ENCODE data around the gene RTN4.

RTN4 gene

DNA sequence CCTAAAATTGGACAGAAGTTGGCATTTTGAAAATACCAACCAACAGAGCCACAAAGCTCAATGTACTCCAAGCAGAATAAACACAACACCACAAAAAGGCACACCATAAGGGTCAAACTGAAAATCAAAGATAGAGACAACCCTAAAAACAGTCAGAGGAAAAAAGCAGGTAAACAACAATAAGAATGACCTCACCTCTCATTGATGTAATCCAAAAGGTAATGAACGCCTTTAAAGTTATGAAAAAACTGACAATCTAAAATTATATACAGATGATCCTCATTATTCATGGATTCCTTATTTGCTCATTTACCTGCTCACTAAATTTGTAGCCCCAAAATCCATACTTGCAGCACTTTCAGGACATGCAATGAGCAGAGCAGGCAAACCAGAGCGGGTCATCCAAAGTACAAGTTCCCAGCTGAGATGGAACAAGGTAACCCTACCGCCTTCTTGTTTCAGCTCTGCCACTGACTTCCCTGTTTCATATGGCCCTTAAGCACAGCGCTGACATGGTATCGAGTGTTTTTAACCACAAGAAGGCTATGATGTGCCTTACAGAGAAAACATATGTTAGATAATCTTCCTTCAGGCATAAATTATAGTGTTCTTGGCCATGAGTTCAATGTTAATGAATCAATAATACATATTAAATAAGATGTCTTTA, 17.0 kb downstream of the RTN4 start:
- no peak for DNase-seq (ENCODE audit: low read depth)

DNA sequence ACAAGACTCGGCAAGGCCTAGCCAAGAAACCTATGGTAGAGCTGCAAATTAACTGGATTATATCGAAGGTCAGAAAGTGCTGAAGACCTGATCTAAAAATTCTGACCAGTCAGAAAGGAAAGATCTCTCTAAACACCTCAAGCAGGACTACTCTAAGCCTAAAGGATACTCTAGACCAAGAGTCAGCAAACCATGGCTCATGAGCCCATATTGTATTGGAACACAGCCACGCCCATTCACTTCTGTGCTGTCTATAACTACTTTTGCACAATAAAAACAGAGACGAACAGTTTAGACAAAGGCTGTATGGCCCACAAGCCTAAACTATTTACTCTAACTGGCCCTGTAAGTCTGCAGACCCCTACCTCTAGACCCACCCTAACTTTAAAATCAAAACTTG, 18.7 kb downstream of the RTN4 start:
- no peak for DNase-seq (ENCODE audit: low read depth)

DNA sequence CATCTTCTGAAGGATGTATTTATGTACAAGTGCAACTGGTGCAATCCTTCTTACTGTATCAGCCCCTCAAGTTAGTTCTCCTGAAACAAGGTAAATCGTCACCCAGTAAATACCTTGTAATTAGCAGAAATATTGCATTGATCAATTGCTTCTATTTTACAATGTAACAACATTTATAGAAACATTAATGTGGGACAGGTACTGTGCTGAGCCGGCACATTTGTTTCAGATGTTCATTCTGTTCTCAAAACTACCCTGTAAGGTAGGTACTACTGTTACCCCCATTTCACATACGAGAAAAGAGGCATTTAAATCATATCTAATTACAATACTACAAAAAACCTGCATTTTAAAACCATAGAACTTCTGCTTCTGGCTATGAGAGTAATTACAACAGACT, 19.5 kb downstream of the RTN4 start:
- DNase-seq (ENCODE audit: low read depth) = no peak

DNA sequence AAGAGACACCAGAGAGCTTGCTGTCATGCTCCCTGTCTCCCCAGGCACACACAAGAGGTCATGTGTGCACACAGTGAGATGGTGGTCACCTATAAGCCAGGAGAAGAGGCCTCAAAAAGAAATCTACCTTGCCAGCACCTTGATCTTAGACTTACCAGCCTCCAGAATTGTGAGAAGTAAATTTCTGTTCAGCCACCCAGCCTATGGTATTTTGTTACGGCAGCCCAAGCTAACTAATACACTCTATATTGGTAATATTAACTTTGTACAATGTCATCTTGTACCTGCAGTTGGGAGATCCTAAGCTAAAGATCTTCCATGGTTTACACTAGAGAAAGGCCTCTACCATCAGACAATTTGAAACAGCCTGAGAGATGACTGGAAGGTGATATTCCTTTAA, 21.2 kb downstream of the RTN4 start:
- DNase-seq (ENCODE audit: low read depth) = no peak

DNA sequence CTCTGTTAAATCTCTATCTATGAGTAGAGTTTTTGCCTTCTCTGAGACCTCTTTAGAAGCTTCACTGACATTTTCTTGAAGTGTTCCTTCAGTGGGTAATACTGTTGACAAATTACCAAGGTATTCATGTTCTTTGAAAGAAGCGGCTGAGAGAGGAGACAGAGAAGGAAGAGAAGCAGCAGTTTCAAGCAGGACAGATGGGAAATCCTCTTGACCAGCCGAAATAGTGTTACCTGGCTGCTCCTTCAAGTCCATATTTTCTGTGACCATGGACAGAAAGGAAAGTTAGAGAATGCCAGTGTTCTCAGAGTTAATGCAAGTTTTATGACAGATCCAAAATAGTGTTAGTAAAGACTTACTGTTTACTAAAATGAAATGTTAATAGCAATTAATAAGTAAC, 23.0 kb downstream of the RTN4 start:
- no peak for DNase-seq (ENCODE audit: low read depth)

DNA sequence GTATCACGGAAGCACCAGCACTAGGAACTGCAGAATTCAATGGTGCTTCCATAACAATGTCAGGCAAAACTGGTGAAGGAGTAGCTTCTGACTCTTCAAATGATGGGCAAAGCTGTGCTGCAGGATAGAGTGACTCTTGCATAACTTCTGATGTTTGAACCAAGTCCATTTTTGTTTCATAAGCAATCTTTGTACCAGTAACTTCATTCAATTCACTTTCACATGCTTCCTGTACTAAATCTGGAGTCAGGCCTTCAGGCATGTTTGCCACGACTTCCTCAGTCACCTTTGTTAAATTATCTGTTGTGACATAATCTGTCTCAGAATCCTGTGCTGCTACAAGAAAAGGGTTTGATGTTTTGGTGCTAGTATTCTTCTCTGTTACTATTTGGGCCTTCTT, 24.0 kb downstream of the RTN4 start:
- DNase-seq (ENCODE audit: low read depth) = peak; percentile 63

DNA sequence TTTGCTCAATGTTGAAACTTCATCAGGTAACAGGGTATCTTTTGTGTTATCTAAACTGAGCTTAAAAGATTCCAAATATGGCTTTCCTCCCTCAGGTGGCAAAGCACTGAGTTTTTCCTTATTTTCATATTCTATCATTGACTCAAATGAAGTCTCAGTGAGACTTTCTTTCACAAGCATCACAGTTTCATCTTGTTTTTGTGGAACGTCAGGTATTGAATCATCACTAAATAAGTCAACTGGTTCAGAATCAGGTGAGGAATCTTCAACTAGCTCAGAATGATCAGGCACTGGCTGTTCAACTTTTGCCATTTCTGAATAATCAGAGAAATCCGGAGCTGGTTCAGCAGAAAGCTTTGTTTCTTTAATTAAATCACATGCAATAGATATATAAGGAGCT, 24.6 kb downstream of the RTN4 start:
- DNase-seq (ENCODE audit: low read depth) = no peak

DNA sequence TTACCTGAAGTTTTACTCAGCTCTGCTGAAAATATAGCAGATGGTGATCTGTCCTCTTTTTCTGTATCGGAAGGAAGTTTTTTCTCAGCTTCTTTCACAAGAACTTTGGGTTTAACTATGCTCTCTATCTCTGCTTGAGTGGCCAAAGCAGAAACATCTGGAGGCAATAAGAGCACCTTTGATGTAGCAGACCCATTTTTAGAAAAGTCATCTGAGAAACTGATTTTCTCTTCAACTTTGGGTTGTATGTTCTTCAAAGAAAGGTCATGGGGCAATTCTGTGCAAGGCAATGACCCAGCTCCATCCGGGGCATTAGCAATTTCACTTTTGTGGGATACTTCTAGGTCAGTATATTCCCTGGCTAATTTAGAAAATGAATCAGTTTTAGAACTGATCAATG, 25.2 kb downstream of the RTN4 start:
- DNase-seq (ENCODE audit: low read depth) = no peak

DNA sequence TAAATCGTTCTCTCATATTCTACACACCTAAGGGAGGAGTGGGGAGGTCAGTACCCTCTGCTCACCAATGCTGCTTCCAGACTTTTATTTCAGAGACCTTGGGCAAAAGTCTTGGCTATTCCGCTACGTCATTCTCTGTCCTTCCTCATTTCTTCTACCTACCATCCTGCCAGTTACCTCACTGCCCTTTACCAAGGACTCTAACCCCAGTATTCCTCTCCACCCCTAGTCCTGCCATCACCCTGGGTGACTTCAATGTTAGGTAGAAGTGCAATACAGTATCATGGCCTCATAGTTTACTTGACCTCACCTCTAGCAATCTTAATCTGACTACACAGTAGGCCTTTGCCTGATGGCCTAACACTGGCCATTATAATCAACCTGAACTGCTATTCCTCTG, 27.8 kb downstream of the RTN4 start:
- DNase-seq (ENCODE audit: low read depth) = no peak

DNA sequence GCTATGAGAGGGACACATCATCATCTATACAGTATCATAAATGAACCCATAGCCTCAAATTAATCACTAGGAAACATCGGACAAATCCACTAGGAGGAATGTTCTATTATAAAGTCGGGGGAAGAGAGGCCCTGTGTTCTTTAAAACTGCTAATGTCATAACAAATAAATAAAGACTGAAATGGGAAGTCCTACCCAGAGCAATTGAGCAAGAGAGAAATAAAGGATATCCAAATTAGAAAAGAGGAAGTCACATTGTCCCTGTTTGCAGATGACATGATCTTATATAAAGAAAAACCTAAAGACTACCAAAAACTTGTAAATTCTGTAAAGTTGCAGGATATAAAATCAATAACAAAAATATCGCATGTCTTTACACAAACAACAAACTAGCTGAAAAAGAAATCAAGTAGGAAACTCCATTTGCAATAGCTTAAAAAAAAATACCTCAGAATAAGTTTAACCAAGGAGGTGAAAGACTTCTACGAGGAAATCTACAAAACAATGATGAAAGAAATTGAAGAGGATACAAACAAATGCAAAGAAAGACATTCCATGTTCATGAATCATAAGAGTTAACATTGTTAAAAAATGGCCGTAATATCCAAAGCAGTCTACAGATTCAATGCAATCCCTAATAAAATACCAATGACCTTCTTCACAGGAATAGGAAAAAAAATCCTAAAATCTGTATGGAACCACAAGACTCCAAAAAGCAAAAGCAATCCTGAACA, 30.6 kb downstream of the RTN4 start:
- DNase-seq (ENCODE audit: low read depth) = peak; percentile 40

DNA sequence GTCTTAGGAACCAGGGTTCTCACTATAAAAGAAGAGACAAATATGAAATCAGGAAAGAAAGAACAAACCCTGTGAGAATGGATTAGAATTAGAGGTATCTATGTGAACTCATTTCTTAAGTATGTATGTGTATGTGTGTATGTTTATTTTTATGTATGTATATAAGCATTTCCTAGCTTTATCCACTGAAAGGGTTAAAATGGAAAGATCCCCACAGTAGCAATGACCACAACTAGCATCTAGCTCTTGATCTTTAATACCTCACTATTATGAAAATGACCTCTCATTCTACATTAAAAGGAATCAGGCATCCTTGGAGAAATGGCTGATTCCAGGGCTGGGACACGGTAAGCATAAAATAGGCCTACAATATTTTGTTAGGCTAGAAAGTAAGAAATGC, 31.6 kb downstream of the RTN4 start:
- DNase-seq (ENCODE audit: low read depth) = no peak

DNA sequence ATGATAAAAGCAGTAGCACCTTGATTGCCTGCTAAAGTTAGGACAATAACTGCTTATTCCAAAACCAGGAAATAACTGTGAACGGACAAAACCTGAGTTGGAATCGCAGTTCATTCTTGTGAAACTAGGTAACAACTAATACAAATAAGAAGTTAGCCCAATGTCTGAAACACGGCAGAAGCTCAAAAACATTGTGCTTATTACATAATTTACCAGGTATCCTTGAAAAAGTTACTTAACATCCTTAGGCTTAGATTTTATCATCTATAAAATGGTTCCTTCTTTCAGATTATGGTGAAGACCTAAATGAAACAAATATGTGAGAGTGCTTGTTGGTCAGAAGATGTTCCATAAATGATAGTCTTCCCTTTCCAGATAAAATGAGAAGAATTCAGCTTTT, 32.4 kb downstream of the RTN4 start:
- no peak for DNase-seq (ENCODE audit: low read depth)

DNA sequence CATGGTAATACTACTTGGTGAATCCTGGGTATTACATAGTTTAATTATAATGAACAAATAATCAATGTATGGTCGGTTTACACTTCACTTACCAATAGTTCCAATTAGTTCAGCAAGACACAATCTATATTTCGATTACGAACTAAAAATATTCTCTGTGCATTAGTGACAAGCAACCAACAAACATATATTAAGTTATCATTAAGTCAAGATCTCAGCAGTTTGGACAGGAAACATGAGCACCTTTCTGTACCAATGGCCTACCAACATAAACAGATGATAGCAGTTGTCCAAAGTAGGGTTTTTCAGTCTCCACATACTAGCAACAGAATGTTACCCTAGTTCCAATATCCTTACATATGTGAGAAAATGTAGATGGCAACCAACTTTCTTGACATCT, 32.8 kb downstream of the RTN4 start:
- DNase-seq (ENCODE audit: low read depth) = no peak

DNA sequence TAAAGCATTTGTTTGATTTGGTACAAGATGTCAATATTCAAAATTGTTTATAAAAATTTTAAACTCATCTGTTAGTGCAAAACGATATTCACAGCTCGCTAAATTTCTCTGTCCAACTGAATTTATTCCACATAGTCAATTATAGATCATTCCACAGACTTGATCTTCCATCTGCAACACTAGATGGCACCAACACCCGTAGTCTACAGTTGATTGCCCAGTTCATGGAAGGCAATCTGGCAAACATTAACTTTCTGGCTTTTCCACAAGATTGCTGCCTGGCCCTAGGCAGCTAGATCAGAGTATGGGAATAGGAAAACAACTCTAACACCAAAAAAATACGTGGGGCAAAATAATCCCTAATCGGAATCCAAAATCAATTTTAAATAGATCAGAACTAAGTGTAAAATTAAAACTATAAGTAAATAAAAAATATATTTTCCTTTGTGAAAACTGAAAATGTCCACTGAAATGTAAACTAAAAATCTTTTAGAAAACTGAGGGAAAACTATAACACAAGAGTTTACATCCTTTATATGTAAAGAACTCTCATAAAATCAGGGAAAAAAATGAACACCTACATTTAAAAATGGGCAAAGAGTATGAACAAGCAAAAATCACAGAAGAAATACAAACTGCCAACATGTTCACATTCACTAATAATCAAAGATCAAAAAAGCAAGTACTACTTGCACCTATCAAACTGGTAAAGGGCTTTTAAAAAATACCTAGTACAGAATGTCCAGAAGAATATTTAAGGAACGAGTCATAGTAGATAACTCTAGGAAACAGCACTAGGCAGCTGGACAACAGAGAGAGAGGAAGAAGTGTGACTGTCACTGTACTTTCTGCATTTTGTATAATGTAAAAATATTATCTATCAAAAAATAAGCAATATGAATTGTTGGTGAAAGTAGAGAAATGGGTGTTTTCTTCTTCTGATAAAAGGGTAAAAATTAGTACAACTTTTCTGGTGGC, 35.0 kb downstream of the RTN4 start:
- DNase-seq (ENCODE audit: low read depth) = peak; percentile 82

DNA sequence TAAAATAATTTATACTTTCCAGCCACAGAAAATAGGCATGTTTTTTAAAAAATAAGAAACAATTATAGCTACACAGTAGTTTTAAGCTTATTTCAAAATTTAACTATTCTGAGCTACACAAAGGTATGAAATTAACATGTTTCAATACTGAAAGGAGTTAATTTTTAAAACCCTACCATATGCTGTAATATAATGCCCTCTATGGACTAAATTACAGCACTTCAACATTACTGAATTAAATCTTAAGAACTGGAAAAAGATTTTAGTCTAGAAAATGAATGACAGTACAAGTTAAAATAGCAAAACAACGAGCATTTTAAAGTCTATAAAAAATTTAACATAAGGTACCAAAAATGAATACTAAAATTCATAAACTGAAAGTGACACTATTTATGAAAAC, 36.3 kb downstream of the RTN4 start:
- DNase-seq (ENCODE audit: low read depth) = no peak

DNA sequence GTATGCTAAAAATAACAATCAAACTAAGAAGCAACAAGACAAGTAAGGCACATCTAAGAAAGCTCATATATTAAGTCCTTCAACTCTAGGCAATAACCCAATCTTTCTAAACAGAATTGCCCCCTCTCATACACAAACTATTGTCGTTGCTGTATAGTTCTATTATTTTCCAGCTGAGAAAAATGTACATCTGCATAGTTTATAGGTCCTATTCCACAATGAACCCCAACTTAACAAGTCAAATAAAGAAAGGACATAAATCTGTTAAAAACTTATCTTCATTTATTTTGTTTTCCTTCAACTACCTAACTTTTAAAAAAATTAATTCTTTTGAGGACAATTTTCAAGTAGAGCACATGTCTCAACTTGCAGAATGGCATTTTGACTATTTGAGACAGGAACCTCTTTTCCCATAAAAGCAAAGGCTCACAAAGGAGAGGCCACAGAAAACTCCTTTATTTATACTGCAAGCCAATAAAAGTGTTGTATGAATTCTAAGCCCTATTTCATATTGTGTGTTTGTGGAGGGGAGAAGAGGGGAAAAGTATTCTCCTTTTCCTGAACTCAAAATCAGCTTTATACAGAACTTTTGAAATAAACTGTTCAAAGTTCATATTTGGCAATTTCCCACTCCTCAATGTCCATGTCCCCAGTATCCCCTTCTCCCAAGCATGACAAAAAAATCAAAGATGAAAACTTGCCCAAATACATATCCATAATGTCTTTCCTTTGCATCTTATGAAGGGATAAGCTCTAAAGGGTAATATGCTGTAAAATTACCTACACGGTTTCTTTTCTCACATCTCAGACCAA, 37.4 kb downstream of the RTN4 start:
- DNase-seq (ENCODE audit: low read depth) = no peak

DNA sequence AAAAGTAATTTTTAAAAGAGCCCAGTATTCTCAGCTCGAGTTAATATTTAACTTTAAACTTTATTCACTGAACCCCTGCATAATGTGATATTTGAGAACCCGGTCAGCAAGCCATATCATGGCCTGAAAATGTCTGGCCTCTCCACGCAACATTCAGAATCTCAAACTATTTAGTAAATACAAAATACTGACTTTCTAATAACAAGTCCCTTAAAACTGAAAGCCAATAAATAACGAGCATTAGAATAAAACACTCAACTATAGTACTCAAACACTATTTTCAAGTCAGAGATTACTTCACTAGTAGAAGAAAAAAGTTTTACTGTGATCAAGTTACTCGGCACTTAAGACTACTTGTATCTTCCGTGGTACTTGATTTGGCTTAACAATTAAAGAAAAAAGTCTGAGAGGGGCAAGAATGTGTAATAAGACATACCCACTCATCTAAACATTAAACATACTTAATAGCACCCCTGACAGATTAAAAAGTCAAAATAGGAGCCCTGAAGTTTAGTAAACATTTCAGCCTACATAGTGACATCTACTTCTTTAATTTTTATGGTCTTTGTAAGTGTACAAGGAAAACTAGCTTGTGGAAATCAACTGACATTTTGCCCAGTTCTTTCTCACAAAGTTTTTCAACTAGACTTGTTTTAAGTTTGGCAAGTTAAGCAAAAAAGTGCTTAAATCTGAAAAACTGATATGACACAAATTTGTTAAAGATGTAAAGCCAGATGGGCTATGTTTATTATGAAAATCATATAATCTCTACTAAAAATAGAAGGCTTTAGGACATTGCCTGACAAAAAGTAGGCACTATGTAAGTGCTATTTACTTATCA, 38.2 kb downstream of the RTN4 start:
- DNase-seq (ENCODE audit: low read depth) = no peak

DNA sequence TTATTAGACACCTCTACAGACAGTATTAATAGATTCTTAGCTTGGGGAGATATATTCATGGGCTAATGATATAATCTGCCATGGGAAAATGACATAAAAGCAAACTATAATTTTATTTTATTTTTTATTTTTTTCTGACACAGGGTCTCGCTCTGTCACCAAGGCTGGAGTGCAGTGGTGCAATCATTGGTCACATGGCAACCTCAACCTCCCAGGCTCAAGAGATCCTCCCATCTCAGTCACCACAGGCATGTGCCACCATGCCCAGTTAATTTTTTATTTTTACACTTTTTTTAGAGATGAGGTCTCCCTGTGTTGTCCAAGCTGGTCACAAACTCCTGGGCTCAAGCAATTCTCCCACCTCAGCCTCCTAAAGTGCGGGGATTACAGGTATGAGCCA, 39.3 kb downstream of the RTN4 start:
- DNase-seq (ENCODE audit: low read depth) = peak; percentile 63

DNA sequence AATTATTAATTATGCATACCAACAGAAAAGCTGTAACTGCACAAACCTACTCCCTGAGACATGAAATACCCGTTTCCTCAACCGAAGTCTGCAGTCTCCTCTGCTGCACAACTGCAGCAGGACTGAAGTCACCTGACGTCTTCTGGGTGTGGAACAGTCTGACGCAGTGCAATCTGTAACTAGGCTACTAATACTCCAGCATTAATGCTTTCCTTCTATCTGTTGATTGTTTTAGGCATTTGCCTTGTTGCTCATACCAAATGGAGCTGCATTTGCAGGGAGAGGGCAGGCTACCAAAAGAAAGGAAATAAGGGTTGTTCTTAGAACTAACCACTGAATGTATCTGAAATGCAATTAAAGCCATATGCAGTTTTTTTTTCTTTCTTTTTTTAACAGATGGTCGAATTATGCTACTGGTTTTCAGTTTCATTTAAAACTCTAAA, 40.1 kb downstream of the RTN4 start:
- DNase-seq (ENCODE audit: low read depth) = peak; percentile 56

DNA sequence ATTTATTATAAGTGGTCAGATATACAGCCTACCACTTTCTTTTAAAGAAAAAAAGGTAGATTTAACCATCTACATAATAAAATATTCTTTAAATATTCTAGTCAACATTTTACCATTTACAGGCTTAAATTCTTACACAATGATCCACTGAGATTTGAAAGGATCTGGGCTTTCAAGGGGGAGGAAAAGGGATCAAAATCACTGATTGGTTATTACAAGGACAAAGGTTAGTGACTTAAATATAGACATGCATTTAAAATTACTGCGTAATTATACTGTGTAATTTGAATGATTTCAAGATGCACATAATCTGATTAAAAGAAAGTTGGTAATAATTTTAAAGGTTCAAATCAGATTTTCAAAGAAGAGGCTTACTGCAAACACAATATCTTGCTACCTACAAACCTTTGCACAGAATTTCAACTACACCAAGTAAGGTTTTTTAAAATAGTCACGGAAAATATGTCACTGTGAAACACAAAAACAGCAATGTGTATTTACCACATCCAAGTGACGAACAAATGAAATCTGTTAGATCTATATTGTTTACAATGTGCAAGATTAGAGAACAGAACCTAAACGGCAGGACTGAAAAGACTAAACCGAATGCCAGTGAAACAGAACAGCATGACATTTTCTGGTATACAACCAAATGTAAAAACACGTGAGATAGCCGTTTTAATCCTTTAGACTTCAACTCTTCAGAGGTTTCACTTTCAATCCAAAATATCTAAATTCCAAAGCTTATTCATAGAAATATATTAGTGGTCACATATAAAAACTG, 40.8 kb downstream of the RTN4 start:
- no peak for DNase-seq (ENCODE audit: low read depth)

All from EH (cell line).